ENCODE results near the gene NT5C. TPM values are rescaled to one million over a fixed set of nuclear protein-coding genes. Genes with fewer than 3 reads are reported as not detected.
A peak's percentile ranks its signal among the peaks of the same experiment; 100 is the strongest.
"Not testable (repeated sequence)": the region's sequence is repeated elsewhere in the genome, so short reads cannot be mapped to it uniquely, and the experiment has no call there.

Gene NT5C
- total RNA-seq, 1 donor from 2014 or later: 81.6 TPM

DNA sequence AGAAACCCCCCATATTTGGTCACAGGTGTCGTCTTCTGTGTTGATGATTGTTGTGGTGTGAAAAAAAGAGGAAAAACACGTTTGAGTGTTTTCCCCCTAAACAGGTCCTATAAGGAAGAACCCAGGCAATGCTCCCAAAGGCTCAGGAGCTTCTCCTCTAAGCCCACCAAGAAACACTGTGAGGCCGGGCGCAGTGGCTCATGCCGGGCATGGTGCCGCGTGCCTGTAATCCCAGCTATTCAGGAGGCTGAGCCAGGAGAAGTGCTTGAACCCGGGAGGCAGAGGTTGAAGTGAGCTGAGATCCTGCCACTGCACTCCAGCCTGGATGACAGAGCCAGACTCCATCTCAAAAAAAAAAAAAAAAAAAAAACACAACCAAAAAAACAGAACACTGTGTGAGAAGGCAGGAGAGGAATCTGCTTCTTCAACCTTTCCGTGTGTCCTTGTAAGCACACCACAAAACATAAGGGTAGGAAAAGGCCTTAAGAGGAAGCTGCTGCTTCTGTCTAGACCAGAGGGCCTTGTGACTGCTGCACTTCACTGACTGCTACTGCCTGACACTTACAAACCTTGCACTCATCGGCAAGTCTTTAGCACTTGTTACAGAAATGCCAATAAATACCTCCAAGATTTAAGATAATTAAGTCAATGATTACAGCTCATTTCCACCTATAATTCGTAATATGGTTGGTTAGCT is 13.4 kb upstream of the NT5C start:
- DNase-seq (ENCODE audit: low spot score): no peak

GRCh38 chr17:75142236-75142971 is 10.9 kb upstream of the NT5C start:
- DNase-seq (ENCODE audit: low spot score): no peak

- no peak for DNase-seq (ENCODE audit: low spot score)
Measured at GRCh38 chr17:75138519-75138918, 7.0 kb upstream of the NT5C start.

GRCh38 chr17:75137762-75138161 is 6.2 kb upstream of the NT5C start:
- DNase-seq (ENCODE audit: low spot score): not testable (repeated sequence)

- no peak for DNase-seq (ENCODE audit: low spot score)
Measured at GRCh38 chr17:75135946-75136345, 4.4 kb upstream of the NT5C start.

DNA sequence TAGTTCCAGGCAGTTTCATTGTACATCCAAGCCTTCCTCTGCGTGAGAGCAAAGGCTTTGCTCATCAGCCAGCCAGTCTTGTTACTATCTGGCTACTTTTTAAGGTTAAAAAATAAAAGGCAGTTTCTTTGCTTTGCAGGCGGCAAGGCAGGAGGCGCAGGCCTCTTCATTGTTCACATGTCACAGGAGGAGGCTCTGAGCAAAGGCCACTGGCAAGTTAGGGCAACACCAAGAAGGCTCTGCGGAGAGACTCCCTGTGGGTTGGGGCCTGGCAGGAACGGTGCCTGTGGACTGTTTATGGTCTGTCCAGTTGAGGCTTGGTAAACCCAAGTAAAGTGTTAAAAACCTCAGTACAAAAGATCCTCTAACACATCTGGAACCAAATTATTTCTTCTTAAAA is 3.9 kb upstream of the NT5C start:
- no peak for DNase-seq (ENCODE audit: low spot score)

- not testable (repeated sequence) for DNase-seq (ENCODE audit: low spot score)
Measured at GRCh38 chr17:75133607-75134347, 2.2 kb upstream of the NT5C start.

DNA sequence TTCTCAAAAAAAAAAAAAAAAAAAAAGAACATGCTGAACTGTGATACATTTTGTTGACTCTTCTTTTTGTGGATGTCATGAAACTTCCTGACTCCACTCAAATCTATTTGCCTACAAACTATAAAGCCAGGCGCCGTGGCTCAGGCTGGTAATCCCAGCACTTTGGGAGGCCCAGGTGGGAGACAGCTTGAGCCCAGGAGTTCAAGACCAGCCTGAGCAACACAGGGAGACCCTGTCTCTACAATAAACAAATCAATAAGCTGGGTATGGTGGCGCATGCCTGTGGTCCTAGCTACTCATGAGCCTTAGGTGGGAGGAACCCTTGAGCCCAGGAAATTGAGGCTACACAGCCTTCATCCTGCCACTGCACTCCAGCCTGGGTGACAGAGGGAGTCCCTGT is 1.5 kb upstream of the NT5C start:
- DNase-seq (ENCODE audit: low spot score): no peak

DNA sequence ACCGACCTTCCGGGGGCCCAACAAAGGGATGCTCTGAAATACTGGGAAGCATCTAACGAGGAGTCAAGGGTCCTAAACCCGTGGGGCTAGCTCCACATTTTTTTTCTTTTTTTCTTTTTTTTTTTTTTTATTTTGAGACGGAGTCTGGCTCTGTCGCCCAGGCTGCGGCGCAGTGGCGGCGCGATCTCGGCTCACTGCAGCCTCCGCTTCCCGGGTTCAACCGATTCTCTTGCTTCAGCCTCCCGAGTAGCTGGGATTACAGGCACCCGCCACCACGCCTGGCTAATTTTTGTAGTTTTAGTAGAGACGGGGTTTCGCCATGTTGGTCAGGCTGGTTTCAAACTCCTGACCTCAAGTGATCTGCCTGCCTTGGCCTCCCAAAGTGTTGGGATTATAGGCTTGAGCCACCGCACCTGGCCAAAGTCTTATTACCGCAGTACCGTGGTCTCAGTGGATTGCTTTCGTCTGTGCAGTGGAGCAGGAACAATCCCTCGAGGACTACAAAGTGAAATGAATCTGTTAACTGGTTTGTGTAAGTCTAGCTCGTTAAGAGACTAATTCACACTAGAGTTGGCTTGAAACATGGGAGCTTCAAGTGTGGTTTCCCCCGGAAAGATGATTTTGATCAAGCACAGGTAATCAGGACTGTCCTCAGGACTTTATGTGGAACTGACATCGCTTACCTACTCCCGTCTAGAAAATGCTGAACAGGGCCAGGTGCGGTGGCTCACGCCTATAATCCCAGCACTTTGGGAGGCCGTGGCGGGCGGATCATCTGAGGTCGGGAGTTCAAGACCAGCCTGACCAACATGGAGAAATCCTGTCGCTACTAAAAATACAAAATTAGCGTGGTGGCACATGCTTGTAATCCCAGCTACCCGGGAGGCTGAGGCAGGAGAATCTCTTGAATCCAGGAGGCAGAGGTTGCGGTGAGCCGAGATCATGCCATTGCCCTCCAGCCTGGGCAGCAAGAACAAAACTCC is 767 bp upstream of the NT5C start:
- DNase-seq (ENCODE audit: low spot score): not testable (repeated sequence)

DNA sequence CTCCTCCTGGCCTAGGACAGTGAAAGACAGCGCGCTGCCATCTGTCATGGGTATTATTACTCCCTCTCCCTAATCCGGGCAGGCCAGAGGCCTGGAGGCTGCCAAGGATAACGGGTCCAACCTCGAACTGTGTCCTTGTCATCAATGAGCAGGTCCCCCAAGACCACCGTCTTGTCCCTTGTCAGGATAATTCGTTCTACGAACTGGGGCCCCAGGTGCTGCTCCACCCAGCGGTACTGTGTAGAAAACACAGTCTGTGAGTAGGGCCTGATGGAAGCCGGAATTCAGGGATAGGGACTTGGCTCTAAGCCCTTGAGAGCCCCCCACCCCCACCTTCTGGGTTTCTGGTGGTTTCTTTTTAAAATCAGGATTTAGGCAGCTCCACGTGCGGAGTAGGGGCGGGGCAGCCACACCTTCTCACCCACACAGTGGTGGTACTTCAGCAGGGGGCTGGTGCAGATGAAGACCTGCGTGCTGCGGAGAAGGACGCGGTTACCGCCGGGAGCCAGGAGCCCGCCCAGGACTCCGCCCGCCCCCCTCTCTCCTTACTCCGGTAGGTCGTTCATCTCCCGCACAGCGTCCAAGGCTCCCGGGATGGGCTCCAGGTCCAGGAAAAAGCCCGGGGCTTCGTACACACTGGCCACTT is 787 bp downstream of the NT5C start:
- DNase-seq (ENCODE audit: low spot score): no peak

DNA sequence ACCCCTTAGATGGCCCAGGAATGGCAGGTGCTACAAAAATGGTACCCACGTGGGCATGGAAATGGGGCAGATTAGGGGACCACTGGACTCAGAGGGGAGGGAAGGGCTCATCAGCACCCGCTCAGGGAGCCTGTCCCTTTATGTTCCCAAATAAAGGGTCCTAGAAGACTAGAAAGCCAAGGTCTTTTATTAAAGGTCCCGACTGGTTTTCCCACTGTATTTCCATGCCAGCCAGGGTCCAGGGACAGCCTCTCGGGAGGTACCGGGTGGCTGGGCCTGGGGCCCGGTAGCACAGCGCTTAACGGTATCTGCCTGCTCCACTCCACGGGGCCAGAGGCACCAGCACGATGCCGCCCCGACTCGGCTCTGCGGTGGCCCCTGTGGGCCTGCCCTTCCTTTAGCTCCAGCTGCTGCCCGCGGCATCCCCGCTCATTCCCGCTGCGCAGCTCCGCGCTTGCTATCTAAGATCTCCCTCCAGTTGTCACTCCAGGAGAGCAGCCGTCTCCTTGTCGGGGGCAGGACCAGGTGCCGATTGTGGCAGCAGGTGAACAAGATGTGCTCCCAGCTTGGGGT is 1.4 kb downstream of the NT5C start:
- no peak for DNase-seq (ENCODE audit: low spot score)

- no peak for DNase-seq (ENCODE audit: low spot score)
Measured at GRCh38 chr17:75129576-75129975, 2.0 kb downstream of the NT5C start.

DNA sequence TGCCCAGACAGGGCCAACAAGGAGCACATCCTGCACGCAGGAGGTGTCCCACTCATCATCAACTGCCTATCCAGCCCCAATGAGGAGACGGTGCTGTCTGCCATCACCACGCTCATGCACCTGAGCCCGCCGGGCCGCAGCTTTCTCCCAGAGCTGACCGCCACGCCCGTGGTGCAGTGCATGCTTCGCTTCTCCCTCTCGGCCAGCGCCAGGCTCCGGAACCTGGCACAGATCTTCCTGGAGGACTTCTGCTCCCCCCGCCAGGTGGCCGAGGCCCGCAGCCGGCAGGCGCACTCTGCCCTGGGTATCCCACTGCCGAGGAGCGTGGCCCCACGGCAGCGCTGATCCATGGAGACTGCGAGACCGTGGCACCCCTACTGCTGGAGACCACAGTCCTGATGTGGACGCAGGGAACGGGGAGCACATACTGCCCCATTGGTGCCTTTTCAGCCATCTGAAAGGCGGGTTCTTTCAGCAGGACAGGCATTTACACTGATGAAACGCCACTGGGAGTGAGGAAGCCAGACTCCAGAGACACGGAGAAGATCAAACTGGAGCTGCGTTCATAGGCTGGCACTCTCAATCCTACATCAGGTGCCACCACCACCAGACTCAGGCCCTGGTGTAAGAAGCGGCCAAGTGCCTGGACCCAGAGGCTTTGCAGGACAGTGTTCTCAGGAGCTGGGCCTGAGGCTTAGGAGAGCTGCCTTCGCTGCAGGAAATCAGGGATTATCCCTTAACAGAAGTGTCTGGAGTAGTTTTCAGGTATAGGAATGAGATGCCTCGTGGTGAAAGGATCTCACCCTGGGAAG is 2.6 kb downstream of the NT5C start:
- no peak for DNase-seq (ENCODE audit: low spot score)

- DNase-seq (ENCODE audit: low spot score): not testable (repeated sequence)
Measured at GRCh38 chr17:75127936-75128335, 3.6 kb downstream of the NT5C start.

GRCh38 chr17:75126954-75127353 is 4.6 kb downstream of the NT5C start:
- no peak for DNase-seq (ENCODE audit: low spot score)

- DNase-seq (ENCODE audit: low spot score): no peak
Measured at GRCh38 chr17:75125984-75126383, 5.6 kb downstream of the NT5C start.

DNA sequence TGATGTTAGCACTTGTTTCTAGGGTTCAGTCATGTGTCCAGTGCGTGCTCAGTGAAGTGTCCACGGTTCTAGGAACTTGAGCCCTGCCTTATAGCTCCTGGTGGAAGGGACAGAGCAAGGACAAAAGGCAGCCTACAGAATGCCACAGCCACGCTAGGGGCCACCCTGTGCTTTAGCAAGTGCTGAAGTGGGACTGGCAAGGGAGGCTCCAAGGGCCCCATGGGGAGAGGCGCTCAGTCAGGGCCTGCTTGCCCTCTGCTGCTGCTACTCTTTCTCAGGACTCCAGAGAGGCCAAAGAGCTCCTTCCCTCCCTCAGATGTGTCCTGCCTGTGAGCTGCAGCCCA is 6.8 kb downstream of the NT5C start:
- no peak for DNase-seq (ENCODE audit: low spot score)

DNA sequence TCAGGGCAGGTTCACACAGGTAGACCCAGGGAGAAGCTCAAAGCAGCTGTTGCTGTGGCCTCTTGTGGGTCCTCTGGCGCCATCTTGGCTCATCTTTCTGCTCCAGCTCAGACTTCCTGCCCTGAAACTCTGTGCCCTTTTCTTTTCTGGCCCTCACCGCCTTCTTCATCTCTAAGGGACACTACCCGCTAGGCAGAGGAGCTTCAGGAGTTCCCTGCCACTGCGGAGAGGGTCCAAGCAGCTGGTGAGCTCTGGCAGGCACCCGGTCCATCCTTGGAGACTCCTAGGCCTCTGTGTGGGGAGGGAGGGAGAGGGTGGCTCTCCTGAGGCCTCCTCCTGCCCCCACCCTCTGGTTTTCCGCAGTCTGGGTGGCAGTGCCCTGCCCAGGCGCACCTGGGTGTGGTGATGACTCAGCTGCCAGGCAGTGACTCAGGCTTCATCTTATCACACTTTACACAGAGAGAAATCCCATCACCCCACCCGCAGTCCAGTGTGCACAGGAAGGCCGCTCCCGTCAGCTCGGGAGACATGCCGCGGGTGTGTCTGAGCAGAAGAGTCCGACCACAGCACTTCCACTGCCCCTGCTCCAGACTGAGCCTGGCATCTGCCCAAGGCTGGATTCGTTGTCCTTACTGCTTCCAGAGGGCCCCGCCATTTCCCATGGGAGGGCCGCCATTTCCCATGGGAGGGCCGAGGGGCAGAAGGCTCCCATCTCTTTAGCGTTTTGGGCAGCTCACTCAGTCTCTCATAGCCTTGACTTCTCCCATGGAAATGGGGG is 7.3 kb downstream of the NT5C start:
- DNase-seq (ENCODE audit: low spot score): peak; percentile 87

DNA sequence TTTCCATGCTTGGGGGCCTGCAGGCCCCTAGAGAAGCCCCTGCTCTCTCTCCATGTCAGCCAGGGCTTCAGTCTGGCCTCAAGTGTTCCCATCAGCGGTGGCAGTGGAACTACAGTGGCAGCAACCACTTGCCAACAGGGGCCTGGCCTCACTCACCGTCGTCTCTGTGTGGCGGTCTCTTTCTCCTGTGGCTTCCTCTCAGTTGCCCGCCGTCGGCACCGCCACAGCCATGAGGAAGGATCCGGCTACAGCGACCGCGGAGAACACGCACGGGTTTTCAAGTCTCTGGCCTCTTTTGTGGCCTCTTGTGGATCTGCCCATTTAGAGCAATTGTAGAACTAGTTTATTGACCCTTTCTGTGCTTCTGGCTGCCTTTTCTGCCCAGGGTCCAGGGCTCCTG is 13.2 kb downstream of the NT5C start:
- DNase-seq (ENCODE audit: low spot score): no peak
